Measurements from ENCODE around the gene CRY1.
"Not testable (repeated sequence)": the region's sequence is repeated elsewhere in the genome, so short reads cannot be mapped to it uniquely, and the experiment has no call there.

CRY1 gene

GRCh38 chr12:107025671-107026070 is 67.7 kb downstream of the CRY1 start:
- Histone ChIP-seq H3K27ac (peak overlapping the region in 4 of 21 experiments; percentile 11 to 48 (median 31)), H3K4me3 (no peak overlapping the region)

- Histone ChIP-seq H3K4me3 (no peak overlapping the region), H3K27ac (no peak overlapping the region)
These were observed 73.8 kb downstream of the CRY1 start for GRCh38 chr12:107019546-107019945.

GRCh38 chr12:107017042-107017441 is 76.3 kb downstream of the CRY1 start:
- Histone ChIP-seq H3K27ac (no peak overlapping the region), H3K4me3 (no peak overlapping the region)

GRCh38 chr12:107014055-107014454 is 79.3 kb downstream of the CRY1 start:
- no peak overlapping the region for H3K4me3 ChIP-seq

GRCh38 chr12:107012736-107013425 is 80.5 kb downstream of the CRY1 start:
- Histone ChIP-seq H3K27ac (no peak overlapping the region), H3K4me3 (no peak overlapping the region)

More at GRCh38 chr12:107014055-107014454, 79.3 kb downstream of the CRY1 start:
- H3K27ac ChIP-seq, result no peak overlapping the region

GRCh38 chr12:107011519-107011918 is 81.8 kb downstream of the CRY1 start:
- Histone ChIP-seq H3K27ac (no peak overlapping the region), H3K4me3 (no peak overlapping the region)

- Histone ChIP-seq H3K4me3 (no peak overlapping the region), H3K27ac (no peak overlapping the region)
These were observed 85.9 kb downstream of the CRY1 start for GRCh38 chr12:107007411-107007810.

GRCh38 chr12:107002665-107003064 is 90.7 kb downstream of the CRY1 start:
- not testable (repeated sequence) for H3K4me3 ChIP-seq, H3K27ac ChIP-seq

GRCh38 chr12:106999446-106999845 is 93.9 kb downstream of the CRY1 start:
- no peak overlapping the region for H3K27ac ChIP-seq
- H3K4me3 ChIP-seq, result no peak overlapping the region

- H3K27ac ChIP-seq, result no peak overlapping the region
- no peak overlapping the region for H3K4me3 ChIP-seq
These were observed 95.4 kb downstream of the CRY1 start for GRCh38 chr12:106997916-106998315.

- H3K4me3 ChIP-seq, H3K27ac ChIP-seq: not testable (repeated sequence)
These were observed 97.2 kb downstream of the CRY1 start for GRCh38 chr12:106996102-106996501.

- no peak overlapping the region for H3K4me3 ChIP-seq
- no peak overlapping the region for H3K27ac ChIP-seq
These were observed 98.6 kb downstream of the CRY1 start for GRCh38 chr12:106994579-106995220.

- H3K27ac ChIP-seq, result peak overlapping the region in 8 of 21 experiments; percentile 44 to 92 (median 86)
- no peak overlapping the region for H3K4me3 ChIP-seq
These were observed 105.5 kb downstream of the CRY1 start for GRCh38 chr12:106987846-106988245.

GRCh38 chr12:106986625-106987389 is 106.5 kb downstream of the CRY1 start, which contains the start of gene MTERF2:
Gene MTERF2 (minus strand): TSS chr12:106987146. CDS start chr12:106978714, 8,432 bp downstream.
- Histone ChIP-seq H3K4me3 (peak within 1 kb of the TSS; percentile 59 to 85 (median 71)), H3K27ac (peak within 1 kb of the TSS in 20 of 21 experiments; percentile 50 to 96 (median 86))

GRCh38 chr12:106986135-106986534 is 107.2 kb downstream of the CRY1 start:
- H3K27ac ChIP-seq, result peak overlapping the region in 17 of 21 experiments; percentile 57 to 96 (median 86)
- peak overlapping the region; percentile 59 to 85 (median 71) for H3K4me3 ChIP-seq

GRCh38 chr12:106985479-106985878 is 107.9 kb downstream of the CRY1 start:
- no peak overlapping the region for H3K27ac ChIP-seq
- H3K4me3 ChIP-seq, result no peak overlapping the region

GRCh38 chr12:106984588-106985137 is 108.7 kb downstream of the CRY1 start:
- no peak overlapping the region for H3K4me3 ChIP-seq
- H3K27ac ChIP-seq, result no peak overlapping the region

- Histone ChIP-seq H3K27ac (no peak overlapping the region), H3K4me3 (no peak overlapping the region)
These were observed 111.1 kb downstream of the CRY1 start for GRCh38 chr12:106982229-106982628.

- Histone ChIP-seq H3K27ac (no peak overlapping the region), H3K4me3 (no peak overlapping the region)
These were observed 111.6 kb downstream of the CRY1 start for GRCh38 chr12:106981788-106982187.

GRCh38 chr12:106980944-106981343 is 112.4 kb downstream of the CRY1 start:
- no peak overlapping the region for H3K4me3 ChIP-seq
- peak overlapping the region in 1 of 21 experiments; percentile 27 for H3K27ac ChIP-seq

Data from skin epidermis (tissue), 12 donors.